ENCODE results near the gene ASCC2.
A peak's percentile ranks its signal among the peaks of the same experiment; 100 is the strongest.
"Not testable (repeated sequence)": the region's sequence is repeated elsewhere in the genome, so short reads cannot be mapped to it uniquely, and the experiment has no call there.

The ASCC2 gene, protein sequence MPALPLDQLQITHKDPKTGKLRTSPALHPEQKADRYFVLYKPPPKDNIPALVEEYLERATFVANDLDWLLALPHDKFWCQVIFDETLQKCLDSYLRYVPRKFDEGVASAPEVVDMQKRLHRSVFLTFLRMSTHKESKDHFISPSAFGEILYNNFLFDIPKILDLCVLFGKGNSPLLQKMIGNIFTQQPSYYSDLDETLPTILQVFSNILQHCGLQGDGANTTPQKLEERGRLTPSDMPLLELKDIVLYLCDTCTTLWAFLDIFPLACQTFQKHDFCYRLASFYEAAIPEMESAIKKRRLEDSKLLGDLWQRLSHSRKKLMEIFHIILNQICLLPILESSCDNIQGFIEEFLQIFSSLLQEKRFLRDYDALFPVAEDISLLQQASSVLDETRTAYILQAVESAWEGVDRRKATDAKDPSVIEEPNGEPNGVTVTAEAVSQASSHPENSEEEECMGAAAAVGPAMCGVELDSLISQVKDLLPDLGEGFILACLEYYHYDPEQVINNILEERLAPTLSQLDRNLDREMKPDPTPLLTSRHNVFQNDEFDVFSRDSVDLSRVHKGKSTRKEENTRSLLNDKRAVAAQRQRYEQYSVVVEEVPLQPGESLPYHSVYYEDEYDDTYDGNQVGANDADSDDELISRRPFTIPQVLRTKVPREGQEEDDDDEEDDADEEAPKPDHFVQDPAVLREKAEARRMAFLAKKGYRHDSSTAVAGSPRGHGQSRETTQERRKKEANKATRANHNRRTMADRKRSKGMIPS
- long read RNA-seq, donor 1, transcript ASCC2-202 (21 exons, 2,823 nt): major isoform, 5 of 12 reads
- long read RNA-seq, donor 1, partial matches to known transcripts: 5 of 12 reads
- long read RNA-seq, donor 1, other reads (novel, unspliced or antisense): 0 of 12 reads
- long read RNA-seq, donor 2, partial matches to known transcripts: 0 of 3 reads
- long read RNA-seq, donor 2, other reads (novel, unspliced or antisense): 0 of 3 reads
- long read RNA-seq, donor 3, partial matches to known transcripts: 0 of 4 reads
- long read RNA-seq, donor 3, other reads (novel, unspliced or antisense): 0 of 4 reads
- long read RNA-seq, donor 4, partial matches to known transcripts: 5 of 9 reads
- long read RNA-seq, donor 4, other reads (novel, unspliced or antisense): 0 of 9 reads
- long read RNA-seq, donor 5, partial matches to known transcripts: 0 of 8 reads
- long read RNA-seq, donor 5, other reads (novel, unspliced or antisense): 0 of 8 reads
- long read RNA-seq, donor 6, partial matches to known transcripts: 0 of 2 reads
- long read RNA-seq, donor 6, other reads (novel, unspliced or antisense): 0 of 2 reads
- long read RNA-seq, donor 7, partial matches to known transcripts: 0 of 7 reads
- long read RNA-seq, donor 7, other reads (novel, unspliced or antisense): 0 of 7 reads
- long read RNA-seq, donor 8, partial matches to known transcripts: 0 of 3 reads
- long read RNA-seq, donor 8, other reads (novel, unspliced or antisense): 0 of 3 reads

DNA sequence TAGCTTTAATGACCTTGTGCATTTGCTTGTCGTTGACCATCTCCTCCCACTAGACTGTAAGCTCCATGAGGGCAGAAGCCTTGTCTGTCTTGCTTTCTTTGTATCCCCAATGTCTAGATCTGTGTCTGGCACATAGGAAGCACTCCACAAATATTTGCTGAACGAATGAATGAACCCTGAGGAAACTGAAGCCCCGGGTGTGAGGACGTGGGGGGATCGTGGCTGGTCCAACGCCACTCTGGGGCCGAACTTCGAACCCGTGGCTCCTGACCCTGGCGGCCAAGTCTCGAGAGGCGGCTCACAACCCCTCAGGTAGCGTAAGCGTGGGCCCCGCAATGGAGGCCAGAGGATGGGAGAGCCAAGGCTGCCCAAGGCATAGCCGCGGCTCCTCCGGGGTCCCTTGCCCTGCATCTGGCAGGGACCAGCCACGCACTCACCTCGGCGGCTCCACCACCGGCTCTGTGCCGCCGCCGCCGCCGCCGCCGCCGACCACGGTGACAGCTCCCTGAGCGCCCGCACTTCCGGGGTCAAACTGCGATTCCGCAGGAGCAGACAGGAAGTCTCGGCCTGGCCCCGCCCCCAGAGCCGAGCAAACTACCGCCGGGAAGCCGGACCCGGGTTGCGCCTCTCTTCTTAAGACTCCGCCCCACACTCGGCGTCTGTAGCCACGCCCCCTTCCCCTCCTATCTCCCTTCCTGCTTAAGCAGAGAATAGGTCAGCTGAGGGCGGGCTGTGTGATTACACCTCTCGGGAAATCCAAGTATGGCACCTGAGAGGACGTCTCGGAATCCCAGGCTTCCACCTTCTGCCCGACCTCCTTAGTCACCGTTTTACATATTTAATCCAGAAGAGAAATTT is at the start of gene ASCC2:
TSS of gene ASCC2 (minus strand) at position 534 of the 858 bp plus-strand sequence. CDS start 5,949 bp downstream, outside the sequence.
- peak; percentile 89 for DNase-seq

DNA sequence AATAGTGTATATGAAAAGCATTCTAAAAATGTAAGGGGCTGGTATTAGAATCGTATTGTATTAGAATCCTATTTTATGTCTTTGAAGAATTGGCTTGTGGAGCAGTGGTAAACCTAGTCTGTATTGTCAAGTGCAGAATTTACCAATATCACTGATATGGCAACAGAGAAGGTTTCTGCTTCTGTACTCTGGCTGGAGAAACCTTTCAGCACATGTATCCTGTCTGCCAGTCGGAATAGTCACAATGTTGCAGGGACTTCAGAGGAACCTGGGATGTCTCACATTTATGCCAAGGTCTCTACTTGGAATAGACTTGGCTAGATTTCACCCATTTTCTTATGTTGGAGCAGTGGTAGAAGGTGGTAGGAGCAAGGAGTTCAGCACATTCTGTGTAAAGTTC is 49.3 kb upstream of the ASCC2 start:
- no peak for DNase-seq

DNA sequence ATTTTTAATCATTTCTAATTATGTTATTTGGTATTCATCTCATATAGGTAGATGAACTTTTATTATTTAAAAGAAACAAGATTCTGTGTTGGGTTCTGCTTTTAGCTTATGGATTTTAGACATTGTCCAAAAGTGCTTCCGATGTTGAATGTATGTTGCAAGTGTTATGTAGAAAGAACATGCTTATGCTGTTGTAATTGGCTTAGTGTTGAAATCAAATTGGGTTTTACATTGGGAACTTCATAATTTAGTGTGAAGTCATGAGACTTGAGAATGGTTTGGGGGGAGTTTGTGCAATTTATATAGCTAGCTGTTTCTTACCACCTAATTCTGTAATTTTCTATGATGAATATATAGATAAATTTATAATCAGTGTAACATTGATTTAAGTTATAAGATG is 48.5 kb upstream of the ASCC2 start:
- no peak for DNase-seq

DNA sequence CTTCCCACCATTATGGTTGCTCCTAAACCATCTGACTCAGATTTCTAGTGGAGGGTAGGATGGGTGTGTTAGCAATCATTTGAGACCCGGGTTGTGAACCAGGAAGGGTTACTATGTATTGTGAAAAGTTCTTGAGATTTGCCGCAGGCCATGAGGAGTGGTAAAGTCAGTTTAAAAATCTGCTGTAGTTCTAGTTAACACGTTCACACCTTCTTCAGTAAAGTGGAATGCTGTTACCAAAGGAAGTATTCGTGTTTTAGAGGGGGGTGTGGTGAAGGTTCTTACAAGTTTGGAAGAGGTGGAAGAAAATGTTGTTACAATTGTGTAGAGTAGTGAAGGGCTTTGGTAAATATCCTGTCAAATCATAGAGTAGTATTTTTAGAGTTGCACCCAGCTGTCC is 47.5 kb upstream of the ASCC2 start:
- no peak for DNase-seq

DNA sequence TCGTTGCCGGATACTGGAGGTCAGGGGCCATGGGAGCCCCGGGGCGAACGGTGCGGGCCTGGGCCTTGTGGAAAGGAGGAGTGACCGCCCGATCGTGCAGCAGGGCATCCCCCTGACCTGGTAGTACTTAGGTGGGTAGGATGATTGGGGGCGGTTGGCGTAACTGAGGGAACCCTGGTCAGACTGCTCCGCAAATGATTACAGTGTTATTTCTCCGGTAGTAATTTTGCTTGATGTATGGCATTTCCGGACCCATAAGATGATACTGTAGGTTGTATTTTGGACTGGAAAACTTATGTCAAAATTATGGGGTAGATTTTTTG is 45.7 kb upstream of the ASCC2 start:
- DNase-seq: no peak

DNA sequence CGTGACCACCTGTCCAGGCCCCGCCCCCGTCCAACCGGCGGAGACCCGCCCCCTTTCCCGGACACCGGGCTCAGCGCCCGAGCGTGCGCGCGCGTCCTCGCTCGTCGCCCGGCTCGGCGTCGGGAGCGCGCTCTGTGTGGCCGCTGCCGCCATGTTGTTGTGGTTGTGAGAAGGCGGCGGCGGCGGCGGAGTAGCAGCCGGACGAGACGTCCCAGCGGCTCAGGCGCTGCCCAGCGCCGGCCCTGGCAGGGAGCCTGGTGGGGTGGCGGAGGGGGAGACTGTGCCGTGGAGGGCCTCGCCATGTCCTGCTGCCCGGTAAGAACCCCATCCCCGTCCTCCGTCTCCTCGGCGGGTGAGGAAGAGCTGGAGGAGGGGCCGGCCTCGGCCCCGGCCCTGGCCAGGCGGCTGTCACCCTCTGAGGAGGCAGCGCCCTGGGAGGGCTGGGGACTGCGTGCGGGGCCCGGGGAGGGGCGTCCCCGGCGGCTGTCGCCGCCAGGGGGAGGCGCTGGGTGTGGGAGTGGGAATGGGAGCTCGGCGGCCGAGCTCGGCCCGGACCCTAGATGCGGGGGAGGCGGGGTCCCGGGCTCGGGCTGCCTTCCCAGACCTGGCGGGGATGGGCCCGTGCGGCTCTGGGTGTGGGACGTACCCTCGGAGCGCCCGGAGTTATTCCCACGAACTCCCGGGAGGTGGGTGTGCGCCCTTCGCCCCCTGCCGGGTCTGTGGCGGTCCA is 45.1 kb upstream of the ASCC2 start, which contains the start of gene MTMR3:
TSS of gene MTMR3 (plus strand) at position 130 of the 730 bp plus-strand sequence. CDS start 87,886 bp downstream, outside the sequence.
- DNase-seq: peak; percentile 97

DNA sequence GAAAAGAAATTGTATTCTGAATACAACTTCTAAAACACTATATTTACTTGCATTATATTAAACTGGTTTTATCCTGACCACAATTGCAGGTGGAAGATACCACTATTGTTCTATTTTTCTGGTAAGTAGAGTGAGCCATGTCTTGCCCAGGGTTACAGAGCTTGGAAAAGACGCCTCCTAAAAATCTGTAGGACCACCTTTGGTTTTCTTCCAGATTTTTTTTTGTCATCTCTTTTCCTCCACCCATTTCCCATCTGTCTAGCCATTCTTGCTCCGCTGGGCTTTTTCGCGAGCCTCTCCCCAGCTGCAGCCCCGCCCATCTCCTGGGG is 44.6 kb upstream of the ASCC2 start:
- no peak for DNase-seq

DNA sequence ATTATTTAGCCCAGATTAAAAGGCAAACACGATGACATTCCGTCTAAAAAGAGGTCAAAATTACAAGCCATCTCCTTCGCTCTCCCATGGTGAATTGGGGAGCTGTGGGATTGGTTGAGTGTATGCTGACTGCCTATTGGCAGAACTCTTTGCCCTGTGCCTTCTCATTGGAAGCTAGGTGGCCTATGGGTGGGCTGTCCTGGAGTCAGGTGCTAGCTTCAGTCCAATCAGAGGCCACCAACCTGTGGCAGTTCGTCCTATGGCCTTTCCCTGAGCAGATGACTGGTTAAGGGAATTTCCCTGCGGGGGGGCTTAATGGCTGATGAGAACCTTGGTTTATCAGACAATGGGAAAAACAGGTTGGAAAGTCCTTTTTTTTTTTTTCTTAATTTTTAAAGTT is 41.7 kb upstream of the ASCC2 start:
- no peak for DNase-seq

DNA sequence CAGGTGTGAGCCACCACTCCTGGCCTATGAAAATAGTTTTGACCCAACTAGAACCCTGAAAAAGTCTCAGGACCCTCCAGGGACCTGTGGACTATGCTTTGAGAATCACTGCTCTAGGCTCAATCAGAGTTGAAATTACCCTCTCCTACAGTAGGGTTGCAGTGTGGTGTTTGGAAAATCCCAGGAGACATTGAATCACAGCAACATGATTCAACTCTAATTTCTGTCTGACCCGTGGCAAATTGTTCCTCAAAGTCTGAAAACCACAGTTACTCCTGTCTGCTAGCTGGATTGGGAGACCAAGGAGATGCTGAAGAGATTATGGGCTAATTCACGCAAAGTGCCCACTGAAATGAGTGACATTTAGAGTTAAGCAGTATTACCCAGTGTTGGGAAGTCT is 39.5 kb upstream of the ASCC2 start:
- no peak for DNase-seq

DNA sequence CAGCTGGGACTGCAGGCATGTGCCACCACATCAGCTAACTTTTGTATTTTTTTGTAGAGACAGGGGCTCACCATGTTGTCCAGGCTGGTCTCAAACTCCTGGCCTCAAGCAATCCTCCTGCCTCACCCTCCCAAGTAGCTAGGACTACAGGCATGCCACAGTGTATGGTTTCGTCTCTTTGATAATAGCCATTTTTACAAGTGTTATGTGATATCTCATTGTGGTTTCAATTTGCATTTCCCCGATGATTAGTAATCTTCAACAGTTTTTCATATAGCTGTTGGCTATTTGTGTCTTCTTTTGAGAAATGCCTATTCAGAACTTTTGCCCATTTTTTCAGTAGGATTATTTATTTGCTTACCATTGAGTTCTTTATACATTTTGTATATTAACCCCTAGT is 35.9 kb upstream of the ASCC2 start:
- DNase-seq: no peak

DNA sequence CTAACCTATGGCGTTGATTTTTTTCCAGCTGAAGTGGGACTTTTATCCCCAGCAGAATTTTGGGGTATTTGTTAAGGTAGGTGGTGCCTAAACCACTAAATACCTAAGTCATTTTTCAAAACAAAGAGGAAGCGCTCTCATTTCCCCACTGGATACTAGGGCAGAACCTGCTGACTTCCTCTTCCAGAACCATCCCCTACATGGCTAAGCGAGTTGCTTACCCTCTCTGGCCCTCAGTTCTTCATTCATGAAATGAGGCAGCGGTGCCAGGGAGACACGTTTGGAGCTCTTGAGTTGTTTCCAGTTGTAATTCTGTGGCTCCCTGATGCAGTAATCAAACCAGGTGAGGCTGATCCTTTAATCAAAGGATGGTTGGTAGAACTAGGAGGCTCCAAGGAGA is 34.9 kb upstream of the ASCC2 start:
- no peak for DNase-seq

DNA sequence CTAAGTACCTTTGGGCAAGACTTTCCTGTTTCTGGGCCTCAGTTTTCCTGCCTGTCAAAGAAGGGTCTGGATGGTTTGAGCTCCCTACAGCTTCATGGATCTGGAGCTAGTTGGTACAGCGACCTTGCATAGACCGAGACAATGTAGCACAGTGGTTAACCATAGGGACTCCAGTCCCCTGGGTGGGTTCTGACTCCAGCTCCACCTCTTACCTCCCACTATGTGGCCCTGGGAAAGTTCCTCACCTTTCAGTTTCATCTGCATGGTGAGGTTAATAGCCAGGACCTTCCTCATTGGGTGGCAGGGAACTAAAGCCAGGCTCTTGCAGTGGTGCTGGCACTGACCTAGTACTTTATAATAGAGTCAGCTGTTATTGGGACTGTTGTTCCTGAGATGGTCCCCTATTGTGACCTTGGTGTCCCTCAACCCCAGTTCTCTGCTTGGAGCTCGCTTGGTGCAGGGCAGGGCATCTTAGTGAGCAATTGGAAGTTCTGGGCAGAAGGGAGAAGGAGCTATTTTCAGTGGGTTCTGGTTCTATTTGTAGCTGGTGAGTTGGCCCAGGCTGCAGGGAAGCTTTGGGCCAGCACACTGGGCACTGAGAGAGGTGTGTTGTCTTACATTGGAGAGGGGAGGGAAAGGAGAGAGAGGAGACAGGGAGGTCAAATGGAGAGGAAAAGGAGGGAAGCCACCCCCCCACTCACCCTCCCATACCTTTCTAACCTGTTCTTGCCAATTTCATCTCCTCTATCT is 34.2 kb upstream of the ASCC2 start:
- DNase-seq: no peak

DNA sequence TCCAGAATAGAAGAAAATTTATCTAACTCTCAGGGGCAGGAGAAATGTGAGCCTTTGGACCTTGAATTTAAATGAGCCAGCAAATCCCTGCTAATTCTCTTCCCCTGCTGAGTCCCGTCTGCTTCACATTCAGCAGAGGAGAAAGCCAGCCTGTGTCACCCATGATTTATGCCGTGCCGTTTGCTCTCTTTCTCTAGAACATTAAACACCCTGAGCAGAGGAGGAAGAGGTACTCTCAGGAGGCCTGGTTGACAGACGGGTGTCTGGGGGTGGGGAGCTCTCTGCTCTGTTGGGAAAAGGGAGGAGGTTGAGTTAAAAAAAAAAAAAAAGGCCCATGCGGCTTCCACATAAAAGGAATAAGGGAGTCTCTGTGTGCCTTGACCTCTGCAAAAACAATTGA is 33.6 kb upstream of the ASCC2 start:
- peak; percentile 48 for DNase-seq

DNA sequence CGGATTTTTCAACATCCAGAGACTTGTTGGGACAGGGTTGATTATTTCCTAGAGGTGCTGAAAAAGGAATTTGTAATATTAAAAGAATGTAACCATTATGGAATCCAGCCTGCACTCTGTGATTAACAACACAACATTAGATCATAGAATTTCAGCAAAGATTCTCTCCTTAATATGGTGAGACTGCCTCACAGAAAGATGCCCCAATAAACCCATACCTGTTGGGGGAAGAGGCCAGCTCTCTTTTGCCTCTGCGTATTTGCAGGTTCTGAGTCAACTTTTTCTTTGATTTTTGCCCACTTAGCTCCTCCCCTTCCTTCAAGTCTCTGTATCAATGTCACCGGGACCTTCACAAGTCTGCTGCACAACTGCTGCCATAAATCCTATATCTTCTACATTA is 32.5 kb upstream of the ASCC2 start:
- DNase-seq: no peak

DNA sequence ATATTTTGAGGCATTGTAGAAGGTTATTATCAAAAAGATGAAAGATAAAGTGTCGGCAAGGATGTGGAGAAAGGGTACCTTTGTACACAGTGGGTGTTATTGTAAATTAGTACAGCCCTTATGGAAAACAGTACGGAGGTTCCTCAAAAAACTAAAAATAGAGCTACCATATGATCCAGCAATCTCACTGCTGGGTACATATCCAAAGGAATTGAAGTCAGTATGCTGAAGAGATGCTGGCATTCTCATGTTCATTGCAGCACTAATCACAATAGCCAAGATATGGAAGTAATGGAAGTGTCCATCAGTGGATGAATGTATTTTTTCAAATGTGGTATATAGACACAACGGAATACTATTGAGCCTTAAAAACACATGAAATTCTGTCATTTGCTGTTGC is 29.8 kb upstream of the ASCC2 start:
- no peak for DNase-seq

DNA sequence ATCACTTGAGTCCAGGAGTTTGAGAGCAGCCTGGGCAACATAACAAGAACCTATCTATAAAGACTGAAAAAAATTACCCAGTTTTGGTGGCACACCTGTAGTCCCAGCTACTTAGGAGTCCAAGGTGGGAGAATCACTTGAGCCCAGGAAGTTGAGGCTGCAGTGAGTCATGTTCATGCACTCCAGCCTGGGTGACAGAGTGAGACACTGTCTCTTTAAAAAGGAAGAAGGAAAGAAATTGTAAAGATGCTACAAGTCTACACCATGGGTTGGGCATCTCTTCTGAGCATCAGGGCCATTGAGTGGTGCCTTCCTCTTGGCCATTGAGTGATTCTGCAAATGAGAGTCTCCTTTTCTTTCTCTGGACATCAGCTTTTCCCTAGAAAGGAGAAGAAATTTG is 29.2 kb upstream of the ASCC2 start:
- no peak for DNase-seq

DNA sequence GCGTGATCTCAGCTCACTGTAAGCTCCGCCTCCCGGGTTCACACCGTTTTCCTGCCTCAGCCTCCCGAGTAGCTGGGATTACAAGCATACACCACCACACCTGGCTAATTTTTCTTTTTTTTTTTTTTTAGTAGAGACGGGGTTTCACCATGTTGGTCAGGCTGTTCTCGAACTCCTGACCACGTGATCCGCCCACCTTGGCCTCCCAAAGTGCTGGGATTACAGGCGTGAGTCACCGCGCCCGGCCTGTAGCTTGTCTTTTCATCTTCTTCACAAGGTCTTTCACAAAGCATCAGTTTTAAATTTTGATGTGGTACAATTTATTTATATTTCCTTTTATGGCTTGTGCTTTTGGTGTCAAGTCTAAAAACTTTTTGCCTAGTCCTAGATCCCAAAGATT is 27.5 kb upstream of the ASCC2 start:
- not testable (repeated sequence) for DNase-seq

DNA sequence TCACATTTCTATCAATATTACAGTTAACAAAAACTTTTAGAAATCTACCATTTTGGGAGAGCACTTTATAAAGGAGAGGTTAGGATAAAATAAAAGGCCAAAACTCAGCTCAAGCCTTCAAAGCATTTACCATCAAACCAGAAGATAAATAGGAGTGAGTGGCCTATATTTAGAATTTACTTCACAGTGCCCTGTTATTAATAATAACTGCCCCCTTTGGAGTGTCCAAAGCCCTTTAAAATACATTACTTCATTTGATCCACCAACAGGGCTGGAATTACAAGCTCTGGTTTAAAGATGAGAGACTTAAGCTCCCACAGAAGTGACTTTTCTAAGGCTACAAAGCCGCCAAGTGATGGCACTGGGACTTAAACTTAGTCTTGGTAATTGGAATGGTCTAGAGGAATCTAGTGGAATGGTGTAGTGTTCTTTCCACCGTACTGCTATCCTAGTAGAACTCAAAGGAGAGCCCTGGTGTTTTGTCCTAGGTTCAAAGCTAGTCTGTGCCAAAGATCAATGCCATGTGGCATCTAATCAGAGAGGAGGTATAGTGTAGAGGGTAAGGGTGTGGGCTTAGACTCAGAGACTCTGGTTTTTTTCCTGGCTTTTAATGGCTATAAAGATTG is 23.7 kb upstream of the ASCC2 start:
- no peak for DNase-seq

DNA sequence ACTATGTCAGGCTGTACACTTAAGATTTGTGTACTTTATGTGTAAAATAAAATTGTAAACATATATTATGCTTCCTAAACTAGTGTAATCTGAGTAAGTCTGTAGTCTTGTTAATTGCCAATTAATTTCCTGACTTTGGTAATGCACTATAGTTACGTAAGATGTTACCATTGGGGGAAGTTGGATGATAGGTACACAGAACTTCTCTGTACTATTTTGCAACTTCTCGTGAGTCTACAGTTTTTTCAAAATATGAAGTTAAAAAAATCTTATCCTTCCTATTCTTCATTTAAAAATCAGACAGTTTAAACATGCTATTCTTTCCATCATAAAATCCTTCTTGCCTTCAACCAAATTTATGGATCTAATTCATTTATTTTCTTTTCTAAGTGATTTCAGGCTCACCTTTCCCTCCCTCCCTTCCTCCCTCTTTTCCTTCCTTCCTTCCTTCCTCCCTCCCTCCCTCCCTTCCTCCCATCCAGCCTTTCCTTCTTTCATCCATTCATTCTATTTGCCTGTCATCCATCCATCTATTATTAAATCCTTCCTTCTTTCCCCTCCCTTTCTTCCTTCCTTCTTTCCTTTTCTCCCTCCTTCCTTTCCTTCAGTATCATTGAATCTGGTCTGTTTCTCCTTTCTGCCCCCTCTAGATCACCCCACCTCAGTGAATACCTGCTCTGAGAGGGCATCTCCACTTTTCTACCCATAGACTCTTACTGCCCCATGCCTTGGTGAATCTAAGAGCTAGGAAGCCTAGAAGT is 22.1 kb upstream of the ASCC2 start:
- no peak for DNase-seq
